ENCODE results near the gene WNT7B.

The WNT7B gene

GRCh38 chr22:45997777-45998637 is 21.0 kb upstream of the WNT7B start:
- in situ Hi-C loops (cut with MboI; ENCODE audit: low sequenced_read_pairs): no loop called here

GRCh38 chr22:45997077-45997776 is 20.3 kb upstream of the WNT7B start:
- in situ Hi-C loops (cut with MboI; ENCODE audit: low sequenced_read_pairs): no loop called here

GRCh38 chr22:45996241-45997076 is 19.5 kb upstream of the WNT7B start:
- in situ Hi-C loops (cut with MboI; ENCODE audit: low sequenced_read_pairs): no loop called here

GRCh38 chr22:45995405-45996101 is 18.6 kb upstream of the WNT7B start:
- in situ Hi-C loops (cut with MboI; ENCODE audit: low sequenced_read_pairs): no loop called here

- in situ Hi-C loops (cut with MboI; ENCODE audit: low sequenced_read_pairs): loop anchor here (5.0 kb wide), 1 partner anchor 123 kb away; no protein-coding TSS in a partner anchor
Observed at GRCh38 chr22:45994491-45995404, 17.8 kb upstream of the WNT7B start.

GRCh38 chr22:45993841-45994240 is 16.9 kb upstream of the WNT7B start:
- in situ Hi-C loops (cut with MboI; ENCODE audit: low sequenced_read_pairs): loop anchor here (5.0 kb wide), 1 partner anchor 123 kb away; no protein-coding TSS in a partner anchor

- in situ Hi-C loops (cut with MboI; ENCODE audit: low sequenced_read_pairs): loop anchor here (5.0 kb wide), 1 partner anchor 124 kb away; no protein-coding TSS in a partner anchor
Observed at GRCh38 chr22:45993143-45993692, 16.3 kb upstream of the WNT7B start.

GRCh38 chr22:45992737-45993136 is 15.8 kb upstream of the WNT7B start:
- in situ Hi-C loops (cut with MboI; ENCODE audit: low sequenced_read_pairs): loop anchor here (5.0 kb wide), 1 partner anchor 125 kb away; no protein-coding TSS in a partner anchor

- in situ Hi-C loops (cut with MboI; ENCODE audit: low sequenced_read_pairs): loop anchor here (5.0 kb wide), 1 partner anchor 126 kb away; no protein-coding TSS in a partner anchor
Observed at GRCh38 chr22:45991098-45991497, 14.1 kb upstream of the WNT7B start.

- in situ Hi-C loops (cut with MboI; ENCODE audit: low sequenced_read_pairs): loop anchor here (10.0 kb wide), 1 partner anchor 412 kb away; no protein-coding TSS in a partner anchor
Observed at GRCh38 chr22:45987136-45987861, 10.3 kb upstream of the WNT7B start.

- in situ Hi-C loops (cut with MboI; ENCODE audit: low sequenced_read_pairs): loop anchor here (10.0 kb wide), 1 partner anchor 410 kb away; no protein-coding TSS in a partner anchor
Observed at GRCh38 chr22:45984316-45984916, 7.5 kb upstream of the WNT7B start.

- in situ Hi-C loops (cut with MboI; ENCODE audit: low sequenced_read_pairs): loop anchor here (10.0 kb wide), 1 partner anchor 409 kb away; no protein-coding TSS in a partner anchor
Observed at GRCh38 chr22:45983797-45984196, 6.8 kb upstream of the WNT7B start.

- in situ Hi-C loops (cut with MboI; ENCODE audit: low sequenced_read_pairs): loop anchor here (10.0 kb wide), 1 partner anchor 406 kb away; no protein-coding TSS in a partner anchor
Observed at GRCh38 chr22:45980761-45981160, 3.8 kb upstream of the WNT7B start.

- in situ Hi-C loops (cut with MboI; ENCODE audit: low sequenced_read_pairs): loop anchor here (10.0 kb wide), 1 partner anchor 405 kb away; no protein-coding TSS in a partner anchor
Observed at GRCh38 chr22:45980268-45980570, 3.3 kb upstream of the WNT7B start.

- in situ Hi-C loops (cut with MboI; ENCODE audit: low sequenced_read_pairs): no loop called here
Observed at GRCh38 chr22:45978275-45978713, 1.3 kb upstream of the WNT7B start.

- in situ Hi-C loops (cut with MboI; ENCODE audit: low sequenced_read_pairs): no loop called here
Observed at GRCh38 chr22:45977551-45978274, 751 bp upstream of the WNT7B start.
